GM10266 (cell line): Measurements from ENCODE around the gene DHRS3.
"Not testable (repeated sequence)": the region's sequence is repeated elsewhere in the genome, so short reads cannot be mapped to it uniquely, and the experiment has no call there.

Experiments
- DNase-seq: peaks from one replicate; pipeline ENCODE4 v3.0.0; 2012; ENCODE audit errors: extremely low spot score
- CTCF ChIP-seq: IDR thresholded peaks from 2 replicates; pipeline ENCODE4 v1.5.1; 2012; ENCODE audit warnings: mild to moderate bottlenecking, low read depth; ENCODE audit not compliant: control insufficient read depth, insufficient read depth; ENCODE audit errors: missing control alignments

Gene DHRS3

GRCh38 chr1:12657060-12657884, 39.3 kb upstream of the DHRS3 start:
- no peak for DNase-seq
- TF ChIP-seq CTCF, result no peak

GRCh38 chr1:12656575-12656974, 38.6 kb upstream of the DHRS3 start:
- TF ChIP-seq CTCF, result no peak

GRCh38 chr1:12654657-12655056, 36.6 kb upstream of the DHRS3 start:
- no peak for TF ChIP-seq CTCF
- no peak for DNase-seq

More at GRCh38 chr1:12656575-12656974, 38.6 kb upstream of the DHRS3 start:
- no peak for DNase-seq

- DNase-seq, result no peak
- no peak for TF ChIP-seq CTCF
Observed at GRCh38 chr1:12654004-12654567, 36.1 kb upstream of the DHRS3 start.

GRCh38 chr1:12649971-12650421, 32.0 kb upstream of the DHRS3 start:
- no peak for DNase-seq
- TF ChIP-seq CTCF, result no peak

- no peak for TF ChIP-seq CTCF
- DNase-seq, result no peak
Observed at GRCh38 chr1:12648741-12649140, 30.7 kb upstream of the DHRS3 start.

GRCh38 chr1:12645401-12645800, 27.4 kb upstream of the DHRS3 start:
- not testable (repeated sequence) for DNase-seq
